Activated T-helper 1 cell treated with anti-CD3 and anti-CD28 coated beads, Interleukin-12 subunit alpha, Interleukin-12 subunit beta, Interleukin-2, Interleukin-4 antibody, amounts not matched to agents 30 ng/mL and 10 ng/mL and 1 ng/mL, durations not matched to agents 14 hours and 24 hours and 36 hours (primary cell): ENCODE data around the gene CCL15. TPM values are rescaled to one million over a fixed set of nuclear protein-coding genes. Genes with fewer than 3 reads are reported as not detected.

ENCODE experiments used
- DNase-seq: peaks from one replicate; pipeline ENCODE4 v3.0.0; 2021; ENCODE audit warnings: low spot score
- H3K27ac Mint-ChIP-seq: one replicate; pipeline ENCODE4 v1.8.0; 2021; ENCODE audit warnings: mild to moderate bottlenecking, mixed read lengths
- H3K27me3 Mint-ChIP-seq: one replicate; pipeline ENCODE4 v1.8.0; 2022; ENCODE audit warnings: mild to moderate bottlenecking, moderate library complexity, mixed read lengths; ENCODE audit not compliant: insufficient read depth
- H3K36me3 Mint-ChIP-seq: one replicate; pipeline ENCODE4 v1.8.0; 2021; ENCODE audit warnings: low read depth, mixed read lengths
- H3K4me1 Mint-ChIP-seq: one replicate; pipeline ENCODE4 v1.8.0; 2021; ENCODE audit warnings: low read depth, mixed read lengths
- H3K4me3 Mint-ChIP-seq: one replicate; pipeline ENCODE4 v1.8.0; 2021; ENCODE audit warnings: mild to moderate bottlenecking, moderate library complexity, mixed read lengths
- H3K9me3 Mint-ChIP-seq: one replicate; pipeline ENCODE4 v1.8.0; 2021; ENCODE audit warnings: mixed read lengths
- intact Hi-C: fragments of 100-400 bp; cut with micrococcal nuclease; formaldehyde crosslinking; loops from one replicate; pipeline ENCODE4 v1.15.1; 2024
- total RNA-seq: library from RNA; stranded (reverse); gene quantifications from 2 replicates; pipeline ENCODE4 v1.2.3, GENCODE V29; 2022

The CCL15 gene
- total RNA-seq, 1 donor from 2014 or later: not detected

DNA sequence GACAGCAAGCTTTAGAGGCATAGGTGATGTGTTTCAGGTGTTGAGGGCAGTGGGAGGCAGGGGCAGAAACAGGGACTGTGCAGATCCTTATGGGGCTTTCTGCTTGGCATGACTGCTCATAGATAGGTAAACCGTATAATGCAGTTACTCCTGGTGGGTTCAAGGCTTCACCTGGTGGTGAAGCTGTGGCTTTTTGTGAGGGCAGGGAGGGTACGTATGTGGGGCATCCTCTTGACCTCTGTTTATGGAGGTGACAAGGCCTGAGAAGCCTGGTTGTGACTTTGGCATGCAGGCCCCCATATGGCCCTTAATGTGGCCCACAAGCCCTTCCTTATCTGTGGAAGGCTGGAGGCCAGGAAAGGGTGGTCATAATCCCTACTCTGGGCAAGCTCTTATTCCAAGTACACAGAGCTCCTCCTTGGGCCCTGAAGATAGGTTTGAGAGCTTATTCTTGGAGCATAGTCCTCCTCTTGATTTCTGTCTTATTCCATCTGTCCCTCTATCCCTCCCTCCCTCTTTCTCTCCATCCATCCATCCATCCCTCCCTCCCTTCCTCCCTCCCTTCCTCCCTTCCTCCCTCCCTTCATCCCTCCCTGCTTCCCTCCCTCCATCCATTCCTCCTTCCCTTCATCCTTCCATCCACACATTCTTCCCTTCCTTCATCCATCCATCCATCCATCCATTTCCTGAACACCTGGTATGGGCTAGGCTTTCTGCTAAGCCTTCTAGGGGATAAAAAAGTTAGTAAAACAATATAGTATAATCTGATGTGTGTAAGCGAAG lies 18.8 kb downstream of the CCL15 start:
- no peaks in the 10 kb centered on the region for H3K36me3 Mint-ChIP-seq
- H3K4me1 Mint-ChIP-seq: no peaks in the 10 kb centered on the region
- H3K27me3 Mint-ChIP-seq: peaks cover 14% of the 10 kb centered on the region
- intact Hi-C loops: no loop called here
- H3K27ac Mint-ChIP-seq: no peak overlapping the region
- H3K4me3 Mint-ChIP-seq: no peak overlapping the region
- no peaks in the 10 kb centered on the region for H3K9me3 Mint-ChIP-seq
- DNase-seq: no peak

DNA sequence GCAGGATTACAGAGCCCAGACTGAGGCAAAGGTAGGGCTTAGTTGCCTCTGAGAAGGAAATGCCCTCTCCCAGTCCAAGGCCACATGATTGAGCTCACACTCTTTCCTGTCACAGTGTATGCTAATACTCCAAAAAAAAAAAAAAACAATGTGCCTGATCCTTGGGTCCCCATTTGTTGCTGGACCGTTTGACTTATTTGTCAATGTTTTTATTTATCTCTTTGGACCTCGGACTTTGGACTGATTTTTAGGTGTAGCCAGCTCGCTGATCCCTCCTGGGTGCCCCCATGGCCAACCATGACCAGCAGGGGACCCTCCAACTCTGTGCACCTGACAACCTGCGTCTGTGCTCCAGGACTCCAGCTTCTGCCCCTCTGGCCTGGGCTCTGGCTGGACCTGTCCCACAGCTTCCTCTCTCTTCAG lies 19.4 kb downstream of the CCL15 start:
- intact Hi-C loops: no loop called here
- DNase-seq: no peak
- no peaks in the 10 kb centered on the region for H3K4me1 Mint-ChIP-seq
- peaks cover 14% of the 10 kb centered on the region for H3K27me3 Mint-ChIP-seq
- H3K9me3 Mint-ChIP-seq: no peaks in the 10 kb centered on the region
- H3K27ac Mint-ChIP-seq: no peak overlapping the region
- H3K4me3 Mint-ChIP-seq: no peak overlapping the region
- H3K36me3 Mint-ChIP-seq: no peaks in the 10 kb centered on the region

- intact Hi-C loops: no loop called here
- no peak within 1 kb of the TSS for H3K4me3 Mint-ChIP-seq
- no peak within 1 kb of the TSS for H3K27ac Mint-ChIP-seq
- H3K27me3 Mint-ChIP-seq: peaks cover 16% of the 10 kb centered on the region
- H3K4me1 Mint-ChIP-seq: no peaks in the 10 kb centered on the region
- no peaks in the 10 kb centered on the region for H3K36me3 Mint-ChIP-seq
- no peak for DNase-seq
- no peaks in the 10 kb centered on the region for H3K9me3 Mint-ChIP-seq
These were observed 20.1 kb downstream of the CCL15 start, which contains the start of gene CCL16 for GRCh38 chr17:35981246-35981645. CCL16 (minus strand) TSS chr17:35981497; CDS start chr17:35981420, 77 bp downstream.

DNA sequence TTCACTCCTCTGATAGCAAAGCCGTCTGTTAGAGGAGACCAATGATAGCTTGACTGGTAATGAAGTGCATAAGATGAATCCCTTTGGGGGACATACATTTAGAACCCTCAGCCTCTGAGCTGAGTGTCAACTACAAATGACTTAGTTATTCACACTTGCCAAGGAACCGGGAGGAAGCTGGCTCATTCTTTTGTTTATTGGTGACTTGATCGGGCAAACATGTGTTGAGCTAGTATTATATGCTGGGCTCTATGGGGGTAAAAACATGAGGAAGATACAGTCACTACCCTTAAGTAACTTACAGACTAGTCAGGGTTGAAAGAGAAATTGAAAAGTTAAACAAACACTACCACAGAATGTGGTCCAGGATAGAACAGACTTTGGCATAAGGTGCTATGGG lies 23.0 kb downstream of the CCL15 start:
- no peaks in the 10 kb centered on the region for H3K9me3 Mint-ChIP-seq
- peaks cover 12% of the 10 kb centered on the region for H3K27me3 Mint-ChIP-seq
- no peak for DNase-seq
- H3K27ac Mint-ChIP-seq: no peak overlapping the region
- intact Hi-C loops: no loop called here
- H3K36me3 Mint-ChIP-seq: no peaks in the 10 kb centered on the region
- H3K4me1 Mint-ChIP-seq: no peaks in the 10 kb centered on the region
- no peak overlapping the region for H3K4me3 Mint-ChIP-seq

- no peaks in the 10 kb centered on the region for H3K9me3 Mint-ChIP-seq
- DNase-seq: no peak
- no peak overlapping the region for H3K27ac Mint-ChIP-seq
- H3K4me3 Mint-ChIP-seq: no peak overlapping the region
- H3K36me3 Mint-ChIP-seq: no peaks in the 10 kb centered on the region
- intact Hi-C loops: no loop called here
- H3K4me1 Mint-ChIP-seq: no peaks in the 10 kb centered on the region
- peaks cover 12% of the 10 kb centered on the region for H3K27me3 Mint-ChIP-seq
These were observed 23.8 kb downstream of the CCL15 start for GRCh38 chr17:35977509-35977908.

DNA sequence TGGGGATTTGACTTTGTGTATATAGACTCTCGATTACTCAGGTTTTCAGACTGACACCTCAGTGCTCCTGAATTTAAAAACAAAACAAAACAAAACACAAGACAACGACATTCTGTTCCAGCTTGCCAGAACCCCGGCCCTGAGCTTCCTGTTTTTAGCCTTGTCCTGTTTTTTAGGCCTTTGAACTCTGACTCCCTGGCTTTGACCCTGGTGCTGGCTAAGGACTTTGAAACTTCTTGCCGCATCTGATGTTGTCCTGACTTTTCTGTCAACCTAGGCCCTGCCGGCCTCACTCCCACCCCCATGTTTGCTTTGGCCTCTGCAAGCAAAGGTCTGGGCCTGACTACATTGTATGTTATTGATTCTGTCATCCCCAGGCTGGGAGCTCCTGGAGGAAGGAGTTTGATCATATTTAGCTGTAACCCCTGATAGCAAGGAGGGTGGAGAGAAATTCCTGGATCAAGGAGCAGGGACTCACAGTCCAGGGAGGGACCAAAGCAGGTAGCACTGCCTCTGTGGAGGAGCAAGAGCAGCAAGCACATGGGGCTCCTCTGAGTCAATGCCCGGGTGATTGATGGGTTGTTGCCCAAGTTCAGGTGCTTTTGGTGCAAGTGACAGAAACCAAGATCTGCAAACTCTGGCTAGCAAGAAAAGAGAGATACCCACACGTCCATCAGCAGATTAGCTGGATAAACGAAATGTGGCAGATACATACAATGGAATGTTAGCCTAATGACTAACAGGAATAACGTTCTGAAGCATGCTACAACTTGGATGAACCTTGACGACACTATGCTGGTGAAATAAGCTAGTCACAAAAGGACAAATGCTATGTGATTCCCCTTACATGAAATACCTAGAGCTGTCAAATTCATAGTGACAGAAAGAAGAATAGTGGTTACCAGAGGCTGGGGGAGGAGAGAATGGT lies 27.8 kb downstream of the CCL15 start:
- peaks cover 7% of the 10 kb centered on the region for H3K27me3 Mint-ChIP-seq
- no peak overlapping the region for H3K4me3 Mint-ChIP-seq
- intact Hi-C loops: no loop called here
- H3K27ac Mint-ChIP-seq: no peak overlapping the region
- no peaks in the 10 kb centered on the region for H3K36me3 Mint-ChIP-seq
- H3K9me3 Mint-ChIP-seq: no peaks in the 10 kb centered on the region
- no peak for DNase-seq
- H3K4me1 Mint-ChIP-seq: no peaks in the 10 kb centered on the region

DNA sequence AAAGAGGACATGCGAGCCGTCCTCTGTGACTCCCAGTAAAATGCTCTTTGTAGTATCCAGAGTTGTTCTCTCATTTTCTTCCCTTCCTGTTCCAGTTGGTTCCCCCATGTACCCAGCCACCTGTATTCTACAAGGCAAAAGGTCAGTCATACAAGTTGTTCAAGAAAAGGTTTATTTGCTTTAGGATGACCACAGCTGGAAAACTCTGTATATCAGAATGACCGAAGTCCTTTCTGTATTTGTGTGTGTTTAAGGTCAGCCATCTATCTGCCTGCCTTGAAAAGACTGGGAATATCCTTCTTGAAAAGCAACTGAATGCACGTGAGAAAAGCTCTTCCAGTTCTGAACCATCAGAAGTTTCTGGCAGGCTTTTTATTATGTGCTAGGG lies 28.4 kb downstream of the CCL15 start:
- Mint-ChIP-seq H3K4me3 (no peak overlapping the region), H3K27ac (no peak overlapping the region), H3K27me3 (peaks cover 7% of the 10 kb centered on the region), H3K36me3 (no peaks in the 10 kb centered on the region), H3K4me1 (no peaks in the 10 kb centered on the region), H3K9me3 (no peaks in the 10 kb centered on the region)
- DNase-seq: no peak
- intact Hi-C loops: no loop called here

- intact Hi-C loops: no loop called here
- DNase-seq: no peak
- no peaks in the 10 kb centered on the region for H3K9me3 Mint-ChIP-seq
- peaks cover 7% of the 10 kb centered on the region for H3K27me3 Mint-ChIP-seq
- H3K4me3 Mint-ChIP-seq: no peak overlapping the region
- H3K27ac Mint-ChIP-seq: no peak overlapping the region
- no peaks in the 10 kb centered on the region for H3K36me3 Mint-ChIP-seq
- no peaks in the 10 kb centered on the region for H3K4me1 Mint-ChIP-seq
These were observed 28.8 kb downstream of the CCL15 start for GRCh38 chr17:35972535-35972934.

GRCh38 chr17:35972066-35972465 lies 29.3 kb downstream of the CCL15 start:
- no peak overlapping the region for H3K4me3 Mint-ChIP-seq
- DNase-seq: no peak
- intact Hi-C loops: no loop called here
- no peaks in the 10 kb centered on the region for H3K36me3 Mint-ChIP-seq
- H3K27me3 Mint-ChIP-seq: peaks cover 9% of the 10 kb centered on the region
- H3K27ac Mint-ChIP-seq: no peak overlapping the region
- no peaks in the 10 kb centered on the region for H3K9me3 Mint-ChIP-seq
- H3K4me1 Mint-ChIP-seq: no peaks in the 10 kb centered on the region

GRCh38 chr17:35969558-35970380 lies 31.6 kb downstream of the CCL15 start:
- H3K9me3 Mint-ChIP-seq: no peaks in the 10 kb centered on the region
- no peak overlapping the region for H3K4me3 Mint-ChIP-seq
- no peaks in the 10 kb centered on the region for H3K36me3 Mint-ChIP-seq
- no peaks in the 10 kb centered on the region for H3K4me1 Mint-ChIP-seq
- H3K27ac Mint-ChIP-seq: no peak overlapping the region
- peaks cover 12% of the 10 kb centered on the region for H3K27me3 Mint-ChIP-seq
- intact Hi-C loops: loop anchor here (1.0 kb wide), 4 partner anchors 103 to 514 kb away; no protein-coding TSS in a partner anchor
- peak; percentile 61 for DNase-seq

GRCh38 chr17:35968520-35969054 lies 32.8 kb downstream of the CCL15 start:
- intact Hi-C loops: loop anchor here (1.0 kb wide), 4 partner anchors 104 to 515 kb away; no protein-coding TSS in a partner anchor

DNA sequence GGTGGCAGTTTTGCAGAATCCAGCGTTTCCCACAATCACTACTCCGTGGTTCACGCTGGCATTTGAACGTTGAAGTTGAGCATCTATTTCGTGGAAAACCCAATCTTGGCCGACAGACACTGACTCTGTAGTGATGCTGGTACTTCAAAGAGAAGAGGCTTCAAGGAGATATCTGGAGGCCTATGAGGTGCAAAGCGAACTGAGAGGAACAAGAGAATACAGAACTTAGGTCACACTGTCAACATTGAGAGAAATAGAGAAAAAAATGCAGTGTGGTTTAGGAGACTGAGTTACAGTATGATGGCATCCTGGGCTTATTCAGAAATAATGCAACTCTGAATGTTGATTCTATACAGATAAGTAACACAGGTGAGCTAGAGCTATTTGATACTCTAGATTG lies 36.1 kb downstream of the CCL15 start:
- Mint-ChIP-seq H3K36me3 (no peaks in the 10 kb centered on the region), H3K27ac (no peak overlapping the region), H3K4me3 (no peak overlapping the region), H3K27me3 (peaks cover 20% of the 10 kb centered on the region), H3K4me1 (no peaks in the 10 kb centered on the region), H3K9me3 (no peaks in the 10 kb centered on the region)
- intact Hi-C loops: no loop called here
- DNase-seq: no peak

More at GRCh38 chr17:35968520-35969054, 32.8 kb downstream of the CCL15 start:
- H3K36me3 Mint-ChIP-seq: no peaks in the 10 kb centered on the region
- H3K4me3 Mint-ChIP-seq: no peak overlapping the region
- H3K27me3 Mint-ChIP-seq: peaks cover 12% of the 10 kb centered on the region
- no peaks in the 10 kb centered on the region for H3K9me3 Mint-ChIP-seq
- no peaks in the 10 kb centered on the region for H3K4me1 Mint-ChIP-seq
- DNase-seq: no peak
- no peak overlapping the region for H3K27ac Mint-ChIP-seq
